ENCODE measurements around the gene EIF4E1B.

DNA sequence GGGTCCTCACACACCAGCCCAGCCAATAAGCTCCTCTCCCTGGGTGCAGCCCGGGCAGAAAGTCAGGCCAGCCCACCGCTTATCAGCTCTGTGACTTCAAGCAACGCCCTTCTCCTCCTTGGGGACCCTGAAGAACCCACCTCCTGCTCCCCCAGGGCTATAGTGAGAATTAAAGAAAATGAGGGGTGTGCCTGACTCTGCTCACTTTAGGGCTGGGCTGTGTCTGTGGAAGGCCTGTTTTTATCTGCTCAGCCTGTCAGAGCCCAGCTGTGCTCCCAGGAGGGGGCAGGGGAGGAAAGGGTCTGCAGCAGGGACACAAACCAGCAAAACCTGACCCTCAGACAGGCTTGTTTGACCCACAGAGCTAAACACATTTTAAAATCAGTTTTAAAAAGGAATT is 24.4 kb upstream of the EIF4E1B start:
- TF ChIP-seq EZH2 (IDR thresholded peaks at IDR 0.05) (no peak), POLR2AphosphoS5 (IDR thresholded peaks at IDR 0.05; ENCODE audit: borderline replicate concordance, low read depth, low read length) (no peak), FOXP2 (optimal IDR thresholded peaks at IDR 0.05; ENCODE audit: control extremely low read depth, extremely low read length, insufficient read depth) (no peak)

Measured in SK-N-MC (cell line).